GM18499 (cell line): ENCODE results near the gene RNF7.
"Not testable (repeated sequence)": the region's sequence is repeated elsewhere in the genome, so short reads cannot be mapped to it uniquely, and the experiment has no call there.

Experiments used
- ATAC-seq: cut with Tn5 transposase; IDR thresholded peaks from one replicate; pipeline ENCODE4 v1.9.1; 2021; ENCODE audit warnings: moderate number of reproducible peaks; ENCODE audit not compliant: insufficient read depth, unreplicated experiment

The RNF7 gene

GRCh38 chr3:141729240-141729639, 8.9 kb upstream of the RNF7 start:
- no peak for ATAC-seq

- no peak for ATAC-seq
Measured at GRCh38 chr3:141735176-141735575, 2.9 kb upstream of the RNF7 start.

- no peak for ATAC-seq
Measured at GRCh38 chr3:141735770-141736465, 2.2 kb upstream of the RNF7 start.

GRCh38 chr3:141737093-141737492, 1.0 kb upstream of the RNF7 start:
- no peak for ATAC-seq

GRCh38 chr3:141737678-141738021, 448 bp upstream of the RNF7 start:
- no peak for ATAC-seq

- ATAC-seq: no peak
Measured at GRCh38 chr3:141738891-141739363, 829 bp downstream of the RNF7 start.

GRCh38 chr3:141739731-141740130, 1.6 kb downstream of the RNF7 start:
- no peak for ATAC-seq

- no peak for ATAC-seq
Measured at GRCh38 chr3:141740349-141740748, 2.3 kb downstream of the RNF7 start.

GRCh38 chr3:141743305-141743704, 5.2 kb downstream of the RNF7 start:
- no peak for ATAC-seq

GRCh38 chr3:141746962-141747361, 8.9 kb downstream of the RNF7 start:
- no peak for ATAC-seq

GRCh38 chr3:141753399-141753798, 15.3 kb downstream of the RNF7 start:
- no peak for ATAC-seq

GRCh38 chr3:141754032-141754431, 15.9 kb downstream of the RNF7 start:
- no peak for ATAC-seq

GRCh38 chr3:141762552-141762951, 24.5 kb downstream of the RNF7 start:
- not testable (repeated sequence) for ATAC-seq

- ATAC-seq: no peak
Measured at GRCh38 chr3:141763088-141763750, 25.1 kb downstream of the RNF7 start, which contains the start of gene GRK7. TSS of gene GRK7 (plus strand) at chr3:141763408. CDS start at chr3:141778285, 14,877 bp downstream.

- no peak for ATAC-seq
Measured at GRCh38 chr3:141764045-141764444, 25.9 kb downstream of the RNF7 start.

- no peak for ATAC-seq
Measured at GRCh38 chr3:141764465-141764864, 26.4 kb downstream of the RNF7 start.

GRCh38 chr3:141764986-141765385, 26.9 kb downstream of the RNF7 start:
- no peak for ATAC-seq

- ATAC-seq: no peak
Measured at GRCh38 chr3:141767066-141767465, 29.0 kb downstream of the RNF7 start.

GRCh38 chr3:141769221-141769894, 31.3 kb downstream of the RNF7 start:
- no peak for ATAC-seq

GRCh38 chr3:141773676-141774075, 35.6 kb downstream of the RNF7 start:
- ATAC-seq: no peak

- no peak for ATAC-seq
Measured at GRCh38 chr3:141776376-141776775, 38.3 kb downstream of the RNF7 start.
